Spleen (tissue), 7 donors: Measurements from ENCODE around the gene SAMD3.

Experiments
- POLR2A ChIP-seq, 3 donors: fragments of 450-650 bp; IDR thresholded peaks; one replicate each; pipeline ENCODE4 v1.5.1; 2017; ENCODE audit warnings: antibody characterized with exemption in 3 of 3, mild to moderate bottlenecking in 1 of 3
- POLR2AphosphoS5 ChIP-seq, 3 donors: sonication (generic); formaldehyde crosslinking; IDR thresholded peaks; one replicate each; pipeline ENCODE4 v1.5.1; 2017; ENCODE audit warnings: antibody characterized with exemption in 3 of 3
- TF ChIP-seq, protein P1 (sequence below), 11 experiments: fragments of 200-600 bp in 7 of 11; fragments of 450-650 bp in 4 of 11; sonication (generic) in 4 of 11; IDR thresholded peaks in 8 of 11; conservative IDR thresholded peaks in 3 of 11; 1 replicate in 7 of 11; 2 replicates in 4 of 11; pipeline versions ENCODE4 v1.4.0 to v1.8.0; 2016 to 2021; ENCODE audit warnings: antibody characterized with exemption in 11 of 11, inconsistent platforms in 4 of 11, mild to moderate bottlenecking in 1 of 11
- donor health status: DM: no; HTN: no; CAD: no; lungs with moderate emphysema.
- donor health status: DM: no; HTN: no; CAD: no.
- donor health status: DM: no; HTN: no; CAD: no.

GRCh38 chr6:130113201-130113710 lies 109.5 kb downstream of the SAMD3 start:
- TF ChIP-seq, protein P1, sequence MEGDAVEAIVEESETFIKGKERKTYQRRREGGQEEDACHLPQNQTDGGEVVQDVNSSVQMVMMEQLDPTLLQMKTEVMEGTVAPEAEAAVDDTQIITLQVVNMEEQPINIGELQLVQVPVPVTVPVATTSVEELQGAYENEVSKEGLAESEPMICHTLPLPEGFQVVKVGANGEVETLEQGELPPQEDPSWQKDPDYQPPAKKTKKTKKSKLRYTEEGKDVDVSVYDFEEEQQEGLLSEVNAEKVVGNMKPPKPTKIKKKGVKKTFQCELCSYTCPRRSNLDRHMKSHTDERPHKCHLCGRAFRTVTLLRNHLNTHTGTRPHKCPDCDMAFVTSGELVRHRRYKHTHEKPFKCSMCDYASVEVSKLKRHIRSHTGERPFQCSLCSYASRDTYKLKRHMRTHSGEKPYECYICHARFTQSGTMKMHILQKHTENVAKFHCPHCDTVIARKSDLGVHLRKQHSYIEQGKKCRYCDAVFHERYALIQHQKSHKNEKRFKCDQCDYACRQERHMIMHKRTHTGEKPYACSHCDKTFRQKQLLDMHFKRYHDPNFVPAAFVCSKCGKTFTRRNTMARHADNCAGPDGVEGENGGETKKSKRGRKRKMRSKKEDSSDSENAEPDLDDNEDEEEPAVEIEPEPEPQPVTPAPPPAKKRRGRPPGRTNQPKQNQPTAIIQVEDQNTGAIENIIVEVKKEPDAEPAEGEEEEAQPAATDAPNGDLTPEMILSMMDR (IDR thresholded peaks at IDR 0.05 in 8 of 11, conservative IDR thresholded peaks at IDR 0.05 in 3 of 11) = no peak
- TF ChIP-seq POLR2AphosphoS5 (IDR thresholded peaks at IDR 0.05) (no peak), POLR2A (IDR thresholded peaks at IDR 0.05) (no peak)
